ENCODE data around the gene HSPBAP1.
"Not testable (repeated sequence)": the region's sequence is repeated elsewhere in the genome, so short reads cannot be mapped to it uniquely, and the experiment has no call there.

HSPBAP1 gene

DNA sequence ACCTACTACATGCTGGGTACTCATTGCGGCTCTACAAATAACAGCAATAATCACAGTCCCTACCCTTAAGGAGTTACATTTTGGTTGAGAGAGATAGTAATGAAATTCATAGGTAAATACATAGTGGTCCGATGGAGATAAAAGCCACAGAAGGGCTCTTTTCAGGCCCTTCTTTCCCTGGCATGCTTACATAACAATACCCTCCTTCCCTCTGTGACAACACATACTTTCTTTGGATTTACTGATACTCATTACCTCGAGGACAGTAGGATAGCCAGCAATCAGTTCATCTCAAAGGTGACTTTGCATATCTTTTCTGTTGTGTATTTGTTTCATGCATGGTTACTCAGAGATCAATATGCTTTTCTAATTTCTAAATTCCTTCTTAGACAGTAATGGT, 54.5 kb downstream of the HSPBAP1 start:
- Histone ChIP-seq H3K27ac (ENCODE audit: low read length) (no peak overlapping the region), H3K36me3 (ENCODE audit: control insufficient read depth in 2 of 2, insufficient read depth in 2 of 2, low read length in 2 of 2) (peaks cover 6 to 9% of the 10 kb centered on the region in 2 donors), H3K9ac (ENCODE audit: low read length in 2 of 2) (no peak overlapping the region), H3K4me1 (ENCODE audit: control insufficient read depth, insufficient read depth, low read length) (no peaks in the 10 kb centered on the region), H3K4me3 (ENCODE audit: low read length in 2 of 2) (no peak overlapping the region), H3K27me3 (ENCODE audit: control insufficient read depth in 1 of 2, insufficient read depth in 2 of 2, low read length in 2 of 2) (no peaks in the 10 kb centered on the region), H3K9me3 (ENCODE audit: control insufficient read depth in 2 of 2, low read length in 2 of 2) (no peaks in the 10 kb centered on the region)

GRCh38 chr3:122732682-122733525, 60.7 kb downstream of the HSPBAP1 start:
- not testable (repeated sequence) for H3K4me1 ChIP-seq (ENCODE audit: control insufficient read depth, insufficient read depth, low read length); H3K27ac ChIP-seq (ENCODE audit: low read length); H3K27me3 ChIP-seq (ENCODE audit: control insufficient read depth in 1 of 2, insufficient read depth in 2 of 2, low read length in 2 of 2); H3K4me3 ChIP-seq (ENCODE audit: low read length in 2 of 2); H3K9me3 ChIP-seq (ENCODE audit: control insufficient read depth in 2 of 2, low read length in 2 of 2); H3K9ac ChIP-seq (ENCODE audit: low read length in 2 of 2); H3K36me3 ChIP-seq (ENCODE audit: control insufficient read depth in 2 of 2, insufficient read depth in 2 of 2, low read length in 2 of 2)

GRCh38 chr3:122730240-122730639, 63.4 kb downstream of the HSPBAP1 start:
- no peak overlapping the region for H3K4me3 ChIP-seq (ENCODE audit: low read length in 2 of 2)
- no peak overlapping the region for H3K9ac ChIP-seq (ENCODE audit: low read length in 2 of 2)
- no peak overlapping the region for H3K27ac ChIP-seq (ENCODE audit: low read length)
- H3K9me3 ChIP-seq (ENCODE audit: control insufficient read depth in 2 of 2, low read length in 2 of 2): no peaks in the 10 kb centered on the region
- H3K27me3 ChIP-seq (ENCODE audit: control insufficient read depth in 1 of 2, insufficient read depth in 2 of 2, low read length in 2 of 2): no peaks in the 10 kb centered on the region
- no peaks in the 10 kb centered on the region for H3K4me1 ChIP-seq (ENCODE audit: control insufficient read depth, insufficient read depth, low read length)
- no peaks in the 10 kb centered on the region for H3K36me3 ChIP-seq (ENCODE audit: control insufficient read depth in 2 of 2, insufficient read depth in 2 of 2, low read length in 2 of 2)

DNA sequence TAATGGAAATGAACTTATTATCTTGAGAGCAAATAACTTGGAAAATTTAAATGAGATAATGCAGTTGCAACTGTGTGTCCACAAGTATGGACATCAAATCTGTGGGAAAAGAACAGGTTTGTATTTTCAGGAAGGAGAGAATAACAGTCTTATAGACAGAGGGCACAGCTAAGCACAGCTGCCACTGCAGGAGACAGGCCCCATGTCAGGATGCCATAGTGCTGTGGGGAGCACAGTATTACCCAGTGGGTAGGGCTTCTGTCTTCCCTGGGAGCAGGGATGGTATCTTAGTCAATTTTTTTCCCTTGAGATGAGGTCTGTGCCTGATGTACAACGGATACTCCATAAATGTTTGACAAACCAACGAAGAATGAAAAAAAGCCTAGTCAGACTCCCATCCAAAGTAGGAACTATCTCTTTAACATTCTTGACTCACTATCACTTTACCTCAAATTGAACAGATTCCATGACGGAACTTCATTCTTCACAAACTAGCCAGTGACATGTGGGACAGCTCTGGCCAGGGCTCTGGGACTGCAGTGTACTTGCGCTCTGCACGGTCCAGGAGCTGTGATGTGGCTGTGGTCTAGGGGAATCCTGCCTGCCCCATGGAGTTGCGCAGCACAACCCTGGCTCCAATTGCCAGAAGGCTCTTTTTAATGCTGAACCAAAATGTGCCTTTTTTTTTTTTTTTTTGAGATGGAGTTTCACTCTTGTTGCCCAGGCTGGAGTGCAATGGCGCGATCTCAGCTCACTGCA, 64.7 kb downstream of the HSPBAP1 start:
- no peak overlapping the region for H3K9ac ChIP-seq (ENCODE audit: low read length in 2 of 2)
- H3K4me3 ChIP-seq (ENCODE audit: low read length in 2 of 2): no peak overlapping the region
- H3K4me1 ChIP-seq (ENCODE audit: control insufficient read depth, insufficient read depth, low read length): no peaks in the 10 kb centered on the region
- H3K9me3 ChIP-seq (ENCODE audit: control insufficient read depth in 2 of 2, low read length in 2 of 2): no peaks in the 10 kb centered on the region
- H3K36me3 ChIP-seq (ENCODE audit: control insufficient read depth in 2 of 2, insufficient read depth in 2 of 2, low read length in 2 of 2): no peaks in the 10 kb centered on the region
- H3K27ac ChIP-seq (ENCODE audit: low read length): no peak overlapping the region
- no peaks in the 10 kb centered on the region for H3K27me3 ChIP-seq (ENCODE audit: control insufficient read depth in 1 of 2, insufficient read depth in 2 of 2, low read length in 2 of 2)

DNA sequence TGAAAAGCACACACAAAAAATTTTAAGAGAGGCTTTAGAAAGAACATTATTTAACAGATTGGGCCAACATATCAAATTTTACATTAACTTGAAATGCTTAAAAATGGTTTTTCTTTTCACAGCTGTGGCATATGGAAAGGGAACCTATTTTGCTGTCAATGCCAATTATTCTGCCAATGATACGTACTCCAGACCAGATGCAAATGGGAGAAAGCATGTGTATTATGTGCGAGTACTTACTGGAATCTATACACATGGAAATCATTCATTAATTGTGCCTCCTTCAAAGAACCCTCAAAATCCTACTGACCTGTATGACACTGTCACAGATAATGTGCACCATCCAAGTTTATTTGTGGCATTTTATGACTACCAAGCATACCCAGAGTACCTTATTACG, 65.4 kb downstream of the HSPBAP1 start:
- Histone ChIP-seq H3K27ac (ENCODE audit: low read length) (no peak overlapping the region), H3K27me3 (ENCODE audit: control insufficient read depth in 1 of 2, insufficient read depth in 2 of 2, low read length in 2 of 2) (no peaks in the 10 kb centered on the region), H3K36me3 (ENCODE audit: control insufficient read depth in 2 of 2, insufficient read depth in 2 of 2, low read length in 2 of 2) (no peaks in the 10 kb centered on the region), H3K4me3 (ENCODE audit: low read length in 2 of 2) (no peak overlapping the region), H3K9ac (ENCODE audit: low read length in 2 of 2) (no peak overlapping the region), H3K4me1 (ENCODE audit: control insufficient read depth, insufficient read depth, low read length) (no peaks in the 10 kb centered on the region), H3K9me3 (ENCODE audit: control insufficient read depth in 2 of 2, low read length in 2 of 2) (no peaks in the 10 kb centered on the region)

GRCh38 chr3:122727766-122728165, 65.9 kb downstream of the HSPBAP1 start:
- Histone ChIP-seq H3K9ac (ENCODE audit: low read length in 2 of 2) (no peak overlapping the region), H3K9me3 (ENCODE audit: control insufficient read depth in 2 of 2, low read length in 2 of 2) (no peaks in the 10 kb centered on the region), H3K36me3 (ENCODE audit: control insufficient read depth in 2 of 2, insufficient read depth in 2 of 2, low read length in 2 of 2) (no peaks in the 10 kb centered on the region), H3K27ac (ENCODE audit: low read length) (no peak overlapping the region), H3K4me1 (ENCODE audit: control insufficient read depth, insufficient read depth, low read length) (no peaks in the 10 kb centered on the region), H3K4me3 (ENCODE audit: low read length in 2 of 2) (no peak overlapping the region), H3K27me3 (ENCODE audit: control insufficient read depth in 1 of 2, insufficient read depth in 2 of 2, low read length in 2 of 2) (no peaks in the 10 kb centered on the region)

- no peak overlapping the region for H3K27ac ChIP-seq (ENCODE audit: low read length)
- H3K9ac ChIP-seq (ENCODE audit: low read length in 2 of 2): no peak overlapping the region
- H3K36me3 ChIP-seq (ENCODE audit: control insufficient read depth in 2 of 2, insufficient read depth in 2 of 2, low read length in 2 of 2): no peaks in the 10 kb centered on the region
- H3K4me3 ChIP-seq (ENCODE audit: low read length in 2 of 2): no peak overlapping the region
- no peaks in the 10 kb centered on the region for H3K4me1 ChIP-seq (ENCODE audit: control insufficient read depth, insufficient read depth, low read length)
- no peaks in the 10 kb centered on the region for H3K27me3 ChIP-seq (ENCODE audit: control insufficient read depth in 1 of 2, insufficient read depth in 2 of 2, low read length in 2 of 2)
- no peaks in the 10 kb centered on the region for H3K9me3 ChIP-seq (ENCODE audit: control insufficient read depth in 2 of 2, low read length in 2 of 2)
These were observed 66.3 kb downstream of the HSPBAP1 start for GRCh38 chr3:122727294-122727693.

GRCh38 chr3:122725106-122725505, 68.5 kb downstream of the HSPBAP1 start:
- Histone ChIP-seq H3K27ac (ENCODE audit: low read length) (no peak overlapping the region), H3K36me3 (ENCODE audit: control insufficient read depth in 2 of 2, insufficient read depth in 2 of 2, low read length in 2 of 2) (peaks cover 0 to 8% of the 10 kb centered on the region in 2 donors), H3K9me3 (ENCODE audit: control insufficient read depth in 2 of 2, low read length in 2 of 2) (no peaks in the 10 kb centered on the region), H3K27me3 (ENCODE audit: control insufficient read depth in 1 of 2, insufficient read depth in 2 of 2, low read length in 2 of 2) (no peaks in the 10 kb centered on the region), H3K4me3 (ENCODE audit: low read length in 2 of 2) (no peak overlapping the region), H3K9ac (ENCODE audit: low read length in 2 of 2) (no peak overlapping the region), H3K4me1 (ENCODE audit: control insufficient read depth, insufficient read depth, low read length) (no peaks in the 10 kb centered on the region)

GRCh38 chr3:122719273-122719921, 74.2 kb downstream of the HSPBAP1 start:
- Histone ChIP-seq H3K9ac (ENCODE audit: low read length in 2 of 2) (no peak overlapping the region), H3K9me3 (ENCODE audit: control insufficient read depth in 2 of 2, low read length in 2 of 2) (no peaks in the 10 kb centered on the region), H3K36me3 (ENCODE audit: control insufficient read depth in 2 of 2, insufficient read depth in 2 of 2, low read length in 2 of 2) (peaks cover 38 to 44% of the 10 kb centered on the region in 2 donors), H3K4me3 (ENCODE audit: low read length in 2 of 2) (no peak overlapping the region), H3K27ac (ENCODE audit: low read length) (no peak overlapping the region), H3K4me1 (ENCODE audit: control insufficient read depth, insufficient read depth, low read length) (no peaks in the 10 kb centered on the region), H3K27me3 (ENCODE audit: control insufficient read depth in 1 of 2, insufficient read depth in 2 of 2, low read length in 2 of 2) (no peaks in the 10 kb centered on the region)

GRCh38 chr3:122716667-122717066, 77.0 kb downstream of the HSPBAP1 start:
- Histone ChIP-seq H3K4me1 (ENCODE audit: control insufficient read depth, insufficient read depth, low read length) (no peaks in the 10 kb centered on the region), H3K27ac (ENCODE audit: low read length) (no peak overlapping the region), H3K4me3 (ENCODE audit: low read length in 2 of 2) (no peak overlapping the region), H3K9me3 (ENCODE audit: control insufficient read depth in 2 of 2, low read length in 2 of 2) (no peaks in the 10 kb centered on the region), H3K36me3 (ENCODE audit: control insufficient read depth in 2 of 2, insufficient read depth in 2 of 2, low read length in 2 of 2) (peaks cover 52% of the 10 kb centered on the region in 2 donors), H3K9ac (ENCODE audit: low read length in 2 of 2) (no peak overlapping the region), H3K27me3 (ENCODE audit: control insufficient read depth in 1 of 2, insufficient read depth in 2 of 2, low read length in 2 of 2) (no peaks in the 10 kb centered on the region)
